GM12874 (cell line): ENCODE results near the gene ST6GAL1.

ENCODE experiments used
- TF ChIP-seq, protein P1 (sequence below): IDR thresholded peaks from 2 replicates; pipeline ENCODE4 v1.5.1; 2011; ENCODE audit warnings: low read depth, mild to moderate bottlenecking, control low read depth, low read length, moderate library complexity; ENCODE audit not compliant: insufficient read depth

Gene ST6GAL1

GRCh38 chr3:186932281-186933181 lies 2.2 kb downstream of the ST6GAL1 start:
- TF ChIP-seq, protein P1, sequence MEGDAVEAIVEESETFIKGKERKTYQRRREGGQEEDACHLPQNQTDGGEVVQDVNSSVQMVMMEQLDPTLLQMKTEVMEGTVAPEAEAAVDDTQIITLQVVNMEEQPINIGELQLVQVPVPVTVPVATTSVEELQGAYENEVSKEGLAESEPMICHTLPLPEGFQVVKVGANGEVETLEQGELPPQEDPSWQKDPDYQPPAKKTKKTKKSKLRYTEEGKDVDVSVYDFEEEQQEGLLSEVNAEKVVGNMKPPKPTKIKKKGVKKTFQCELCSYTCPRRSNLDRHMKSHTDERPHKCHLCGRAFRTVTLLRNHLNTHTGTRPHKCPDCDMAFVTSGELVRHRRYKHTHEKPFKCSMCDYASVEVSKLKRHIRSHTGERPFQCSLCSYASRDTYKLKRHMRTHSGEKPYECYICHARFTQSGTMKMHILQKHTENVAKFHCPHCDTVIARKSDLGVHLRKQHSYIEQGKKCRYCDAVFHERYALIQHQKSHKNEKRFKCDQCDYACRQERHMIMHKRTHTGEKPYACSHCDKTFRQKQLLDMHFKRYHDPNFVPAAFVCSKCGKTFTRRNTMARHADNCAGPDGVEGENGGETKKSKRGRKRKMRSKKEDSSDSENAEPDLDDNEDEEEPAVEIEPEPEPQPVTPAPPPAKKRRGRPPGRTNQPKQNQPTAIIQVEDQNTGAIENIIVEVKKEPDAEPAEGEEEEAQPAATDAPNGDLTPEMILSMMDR: no peak

GRCh38 chr3:186933816-186934215 lies 3.5 kb downstream of the ST6GAL1 start:
- TF ChIP-seq, protein P1: no peak

GRCh38 chr3:186935133-186935532 lies 4.8 kb downstream of the ST6GAL1 start:
- TF ChIP-seq, protein P1: no peak

DNA sequence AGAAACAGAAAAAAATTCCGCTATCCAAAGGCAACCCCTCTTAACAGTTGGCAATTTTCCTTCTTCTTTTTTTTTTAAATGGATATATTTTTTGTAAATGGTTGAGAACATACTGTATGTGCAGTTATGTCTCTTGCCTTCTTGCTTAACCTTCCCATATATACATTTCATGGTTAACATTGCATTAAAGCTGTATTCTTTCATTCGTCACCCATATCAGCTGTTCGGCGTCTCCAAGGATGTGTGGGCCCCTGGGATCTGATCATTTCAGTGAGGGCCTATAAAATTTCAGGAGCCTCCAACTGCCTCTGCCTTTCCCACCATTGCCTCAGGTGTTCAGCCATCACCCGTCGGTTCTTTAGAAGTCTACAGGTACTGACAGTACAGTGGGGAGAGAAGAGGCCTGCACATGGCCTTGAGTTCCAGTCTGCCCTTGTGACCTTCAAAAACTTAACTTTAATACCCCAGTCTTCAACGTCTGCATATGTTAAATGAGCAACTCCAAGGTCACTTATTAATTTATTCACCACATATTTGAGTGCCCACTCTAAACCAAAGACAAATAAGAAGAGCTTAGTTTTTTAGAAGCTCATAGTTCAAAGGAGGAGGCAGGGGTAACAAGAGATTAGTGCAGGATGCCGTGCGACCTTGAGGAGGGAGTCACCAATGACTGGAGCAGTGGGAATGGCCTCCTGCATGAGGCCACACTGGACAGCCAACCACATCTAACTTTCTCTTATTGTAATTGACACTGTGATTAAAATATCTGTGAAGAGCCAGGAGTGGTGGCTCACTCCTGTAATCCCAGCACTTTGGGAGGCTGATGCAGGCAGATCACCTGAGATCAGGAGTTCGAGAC lies 6.9 kb downstream of the ST6GAL1 start:
- TF ChIP-seq, protein P1: no peak

DNA sequence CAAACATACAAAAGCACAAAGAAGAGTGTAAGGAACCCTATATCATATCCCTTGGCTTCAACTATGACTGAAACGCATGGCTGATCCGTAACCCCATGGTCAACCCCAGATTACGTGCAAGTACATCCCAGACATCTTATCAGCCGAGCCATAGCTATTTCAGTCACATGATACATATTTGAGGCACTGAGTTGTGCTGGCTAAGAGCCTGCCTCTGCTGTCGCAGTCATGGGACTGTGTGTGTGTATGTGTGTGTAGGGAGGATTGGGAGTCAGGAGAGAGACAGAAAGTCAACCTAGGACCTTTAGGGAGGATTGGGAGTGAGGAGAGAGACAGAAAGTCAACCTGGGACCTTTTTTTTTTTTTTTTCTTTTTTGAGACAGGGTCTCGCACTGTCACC lies 8.4 kb downstream of the ST6GAL1 start:
- TF ChIP-seq, protein P1: no peak

- TF ChIP-seq, protein P1: no peak
Observed at GRCh38 chr3:186939536-186939935, 9.2 kb downstream of the ST6GAL1 start.

- TF ChIP-seq, protein P1: no peak
Observed at GRCh38 chr3:186940967-186941366, 10.6 kb downstream of the ST6GAL1 start.
